Renal cortical epithelial cell (primary cell): ENCODE measurements around the gene SELENOO. TPM values are rescaled to one million over a fixed set of nuclear protein-coding genes. Genes with fewer than 3 reads are reported as not detected.

Source experiments
- DNase-seq: peaks from one replicate; pipeline ENCODE4 v3.0.0-alpha.2; 2011; ENCODE audit warnings: low read depth
- total RNA-seq: library from RNA; depleted of rRNA; stranded (reverse); fragments of >200 nt; gene quantifications from 2 replicates; pipeline ENCODE4 v1.2.3, GENCODE V29; 2014

The SELENOO gene
- total RNA-seq, 1 donor from 2014 or later: 26.7 TPM

GRCh38 chr22:50255099-50255498 is 54.3 kb downstream of the SELENOO start:
- no peak for DNase-seq

- no peak for DNase-seq
Measured at GRCh38 chr22:50255607-50256006, 54.8 kb downstream of the SELENOO start.

GRCh38 chr22:50256258-50256862 is 55.5 kb downstream of the SELENOO start:
- no peak for DNase-seq

GRCh38 chr22:50257041-50257440 is 56.2 kb downstream of the SELENOO start:
- DNase-seq: no peak

GRCh38 chr22:50257451-50258360 is 56.9 kb downstream of the SELENOO start:
- DNase-seq: no peak

- DNase-seq: no peak
Measured at GRCh38 chr22:50258361-50259292, 57.8 kb downstream of the SELENOO start.

- DNase-seq: no peak
Measured at GRCh38 chr22:50259302-50259701, 58.5 kb downstream of the SELENOO start.

- DNase-seq: no peak
Measured at GRCh38 chr22:50260434-50260800, 59.6 kb downstream of the SELENOO start.

- DNase-seq: peak; percentile 16
Measured at GRCh38 chr22:50260801-50261614, 60.2 kb downstream of the SELENOO start.

- no peak for DNase-seq
Measured at GRCh38 chr22:50261615-50262459, 61.0 kb downstream of the SELENOO start, which contains the start of gene MAPK12. TSS of gene MAPK12 (minus strand) at chr22:50261683. CDS start at chr22:50261509, 174 bp downstream.

GRCh38 chr22:50262460-50262911 is 61.7 kb downstream of the SELENOO start:
- DNase-seq: peak; percentile 11

- DNase-seq: no peak
Measured at GRCh38 chr22:50262973-50263617, 62.3 kb downstream of the SELENOO start.

GRCh38 chr22:50264104-50264745 is 63.4 kb downstream of the SELENOO start:
- no peak for DNase-seq

- DNase-seq: no peak
Measured at GRCh38 chr22:50264946-50265669, 64.3 kb downstream of the SELENOO start.

GRCh38 chr22:50266994-50267393 is 66.2 kb downstream of the SELENOO start:
- no peak for DNase-seq
